GM10266 (cell line): ENCODE results near the gene CDH13.

Experiments used
- DNase-seq: peaks from one replicate; pipeline ENCODE4 v3.0.0; 2012; ENCODE audit errors: extremely low spot score
- CTCF ChIP-seq: IDR thresholded peaks from 2 replicates; pipeline ENCODE4 v1.5.1; 2012; ENCODE audit warnings: mild to moderate bottlenecking, low read depth; ENCODE audit not compliant: control insufficient read depth, insufficient read depth; ENCODE audit errors: missing control alignments

Gene CDH13

GRCh38 chr16:83105279-83106077 is 478.7 kb downstream of the CDH13 start:
- TF ChIP-seq CTCF: no peak
- DNase-seq: no peak

GRCh38 chr16:83109490-83110125 is 482.8 kb downstream of the CDH13 start:
- no peak for TF ChIP-seq CTCF
- DNase-seq: no peak

- no peak for DNase-seq
- no peak for TF ChIP-seq CTCF
Measured at GRCh38 chr16:83110269-83110668, 483.5 kb downstream of the CDH13 start.

- DNase-seq: no peak
- TF ChIP-seq CTCF: peak; percentile 35
Measured at GRCh38 chr16:83113317-83113716, 486.5 kb downstream of the CDH13 start.

- DNase-seq: no peak
- TF ChIP-seq CTCF: no peak
Measured at GRCh38 chr16:83113811-83114210, 487.0 kb downstream of the CDH13 start.

- DNase-seq: no peak
- no peak for TF ChIP-seq CTCF
Measured at GRCh38 chr16:83115491-83116232, 488.9 kb downstream of the CDH13 start.
